ENCODE data around the gene ORM2. TPM values are rescaled to one million over a fixed set of nuclear protein-coding genes. Genes with fewer than 3 reads are reported as not detected.

The ORM2 gene
- total RNA-seq, 1 donor from 2014 or later: not detected

DNA sequence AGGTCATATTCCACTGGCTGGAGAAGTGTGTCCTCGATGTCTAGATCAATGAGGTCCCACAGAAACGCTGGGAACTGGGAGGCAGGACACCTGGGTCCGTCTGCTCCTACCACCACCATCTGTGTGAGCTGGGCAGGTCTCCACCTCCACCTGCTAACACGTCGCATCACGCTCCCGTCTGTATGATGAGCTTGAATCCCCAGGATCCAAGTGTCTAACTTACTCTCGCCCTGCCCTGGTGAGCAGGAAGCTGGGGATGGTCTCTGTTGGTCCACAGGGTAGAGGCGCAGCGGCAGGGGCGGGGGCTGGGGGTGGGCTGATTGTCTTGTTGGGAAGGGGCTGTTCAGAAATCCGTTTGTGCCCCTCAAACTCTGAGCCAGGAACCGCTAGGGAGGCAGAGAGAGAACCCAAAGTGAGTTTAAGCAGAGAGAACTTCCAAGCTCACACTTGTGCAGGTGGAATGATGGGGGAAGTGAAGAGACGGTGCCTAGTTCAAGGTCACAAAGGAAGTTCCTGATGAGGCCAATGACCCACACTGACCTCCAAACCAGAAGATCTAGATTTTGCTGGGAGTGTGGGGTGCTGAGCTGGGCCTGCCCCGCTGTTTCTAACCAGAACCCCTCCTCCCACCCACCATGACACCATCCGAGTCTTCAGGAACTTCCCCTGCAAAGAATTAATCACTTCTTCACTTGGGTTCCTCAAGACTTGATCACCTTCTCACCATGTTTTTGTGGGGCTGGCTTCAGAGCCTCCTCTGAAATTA, 21.1 kb downstream of the ORM2 start:
- DNase-seq (ENCODE audit: low spot score): no peak
- Histone ChIP-seq H4K20me1 (ENCODE audit: low read depth) (no peaks in the 10 kb centered on the region), H3K4me2 (no peak overlapping the region), H3K4me3 (no peak overlapping the region), H3F3A (ENCODE audit: low read depth) (no peaks in the 10 kb centered on the region), H3K4me1 (peaks cover 10% of the 10 kb centered on the region), H3K36me3 (no peaks in the 10 kb centered on the region), H3K9ac (no peak overlapping the region), H3K9me3 (ENCODE audit: low read depth) (no peaks in the 10 kb centered on the region), H3K27ac (no peak overlapping the region), H3K79me2 (ENCODE audit: low read depth) (no peaks in the 10 kb centered on the region), H2AFZ (replicated peaks) (no peak overlapping the region), H3K27me3 (no peaks in the 10 kb centered on the region)
- peaks cover 16% of the 10 kb centered on the region for H3K36me3 Mint-ChIP-seq
- H3K4me1 Mint-ChIP-seq: peaks cover 22% of the 10 kb centered on the region
- no peak overlapping the region for H3K4me3 Mint-ChIP-seq
- H3K9me3 Mint-ChIP-seq: no peaks in the 10 kb centered on the region
- H3K27ac Mint-ChIP-seq: no peak overlapping the region
- TF ChIP-seq EZH2phosphoT487 (IDR thresholded peaks at IDR 0.05) (no peak), EZH2 (IDR thresholded peaks at IDR 0.05) (no peak)
- TF ChIP-seq, protein P1, sequence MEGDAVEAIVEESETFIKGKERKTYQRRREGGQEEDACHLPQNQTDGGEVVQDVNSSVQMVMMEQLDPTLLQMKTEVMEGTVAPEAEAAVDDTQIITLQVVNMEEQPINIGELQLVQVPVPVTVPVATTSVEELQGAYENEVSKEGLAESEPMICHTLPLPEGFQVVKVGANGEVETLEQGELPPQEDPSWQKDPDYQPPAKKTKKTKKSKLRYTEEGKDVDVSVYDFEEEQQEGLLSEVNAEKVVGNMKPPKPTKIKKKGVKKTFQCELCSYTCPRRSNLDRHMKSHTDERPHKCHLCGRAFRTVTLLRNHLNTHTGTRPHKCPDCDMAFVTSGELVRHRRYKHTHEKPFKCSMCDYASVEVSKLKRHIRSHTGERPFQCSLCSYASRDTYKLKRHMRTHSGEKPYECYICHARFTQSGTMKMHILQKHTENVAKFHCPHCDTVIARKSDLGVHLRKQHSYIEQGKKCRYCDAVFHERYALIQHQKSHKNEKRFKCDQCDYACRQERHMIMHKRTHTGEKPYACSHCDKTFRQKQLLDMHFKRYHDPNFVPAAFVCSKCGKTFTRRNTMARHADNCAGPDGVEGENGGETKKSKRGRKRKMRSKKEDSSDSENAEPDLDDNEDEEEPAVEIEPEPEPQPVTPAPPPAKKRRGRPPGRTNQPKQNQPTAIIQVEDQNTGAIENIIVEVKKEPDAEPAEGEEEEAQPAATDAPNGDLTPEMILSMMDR (IDR thresholded peaks at IDR 0.05): no peak
- H3K27me3 Mint-ChIP-seq (ENCODE audit: insufficient read depth, low read depth): peaks cover 4% of the 10 kb centered on the region

DNA sequence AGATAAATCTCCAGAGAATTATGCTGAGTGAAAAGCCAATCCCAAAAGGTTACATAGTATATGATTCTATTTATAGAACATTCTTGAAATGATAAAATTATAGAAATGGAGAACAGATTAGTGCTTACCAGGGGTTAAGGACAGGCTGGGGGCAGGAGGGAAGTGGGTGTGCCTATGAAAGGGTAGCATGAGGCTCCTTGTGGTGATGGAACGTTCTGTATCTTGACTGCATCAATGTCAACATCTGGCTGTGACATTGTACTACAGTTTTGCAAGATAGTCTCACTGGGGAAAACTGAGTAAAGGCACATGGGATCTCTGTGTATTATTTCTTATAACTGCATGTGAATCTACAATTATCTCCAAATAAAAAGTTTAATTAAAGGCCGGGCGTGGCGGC, 22.3 kb downstream of the ORM2 start:
- Histone ChIP-seq H4K20me1 (ENCODE audit: low read depth) (no peaks in the 10 kb centered on the region), H3K36me3 (no peaks in the 10 kb centered on the region)

DNA sequence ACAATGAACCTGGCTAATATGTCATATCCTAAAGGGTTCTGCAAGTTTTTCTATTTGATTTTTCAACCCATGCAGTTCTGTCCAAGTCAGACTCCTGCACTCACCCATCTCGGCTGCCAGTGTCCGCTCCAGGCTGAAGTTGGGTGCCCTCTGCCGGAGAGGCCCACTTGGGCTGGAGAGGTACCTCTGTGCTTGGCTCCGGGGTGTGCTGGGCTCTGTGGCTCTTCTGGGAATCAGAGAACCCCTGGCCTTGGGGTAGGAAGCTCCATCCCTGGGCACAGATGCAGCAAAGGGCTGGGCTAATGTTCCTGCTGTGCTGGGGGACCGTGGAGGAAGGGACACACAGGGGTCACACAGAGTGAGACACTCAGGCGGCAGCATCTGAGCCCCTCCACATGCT, 26.2 kb downstream of the ORM2 start:
- H3K27ac Mint-ChIP-seq: no peak overlapping the region
- Histone ChIP-seq H3K36me3 (no peaks in the 10 kb centered on the region), H3K4me3 (no peak overlapping the region), H3K4me2 (no peak overlapping the region), H3K27me3 (no peaks in the 10 kb centered on the region), H3K4me1 (no peaks in the 10 kb centered on the region), H3K27ac (no peak overlapping the region), H3K9me3 (ENCODE audit: low read depth) (no peaks in the 10 kb centered on the region), H3K79me2 (ENCODE audit: low read depth) (no peaks in the 10 kb centered on the region), H2AFZ (replicated peaks) (no peak overlapping the region), H3K9ac (no peak overlapping the region), H3F3A (ENCODE audit: low read depth) (no peaks in the 10 kb centered on the region), H4K20me1 (ENCODE audit: low read depth) (no peaks in the 10 kb centered on the region)
- no peaks in the 10 kb centered on the region for H3K9me3 Mint-ChIP-seq
- peaks cover 21% of the 10 kb centered on the region for H3K36me3 Mint-ChIP-seq
- no peak for DNase-seq (ENCODE audit: low spot score)
- TF ChIP-seq EZH2 (IDR thresholded peaks at IDR 0.05) (no peak), EZH2phosphoT487 (IDR thresholded peaks at IDR 0.05) (no peak)
- TF ChIP-seq, protein P1 (IDR thresholded peaks at IDR 0.05): no peak
- peaks cover 7% of the 10 kb centered on the region for H3K27me3 Mint-ChIP-seq (ENCODE audit: insufficient read depth, low read depth)
- H3K4me1 Mint-ChIP-seq: no peaks in the 10 kb centered on the region
- H3K4me3 Mint-ChIP-seq: no peak overlapping the region

More for the DNA sequence above, 22.3 kb downstream of the ORM2 start:
- Histone ChIP-seq H2AFZ (replicated peaks) (no peak overlapping the region), H3K79me2 (ENCODE audit: low read depth) (no peaks in the 10 kb centered on the region), H3K4me2 (no peak overlapping the region), H3K4me3 (no peak overlapping the region), H3K9me3 (ENCODE audit: low read depth) (no peaks in the 10 kb centered on the region), H3K4me1 (peaks cover 10% of the 10 kb centered on the region), H3K27ac (no peak overlapping the region), H3K27me3 (no peaks in the 10 kb centered on the region), H3F3A (ENCODE audit: low read depth) (no peaks in the 10 kb centered on the region), H3K9ac (no peak overlapping the region)
- Mint-ChIP-seq H3K36me3 (peaks cover 15% of the 10 kb centered on the region), H3K27ac (no peak overlapping the region), H3K9me3 (no peaks in the 10 kb centered on the region), H3K27me3 (ENCODE audit: insufficient read depth, low read depth) (peaks cover 4% of the 10 kb centered on the region), H3K4me1 (peaks cover 22% of the 10 kb centered on the region), H3K4me3 (no peak overlapping the region)
- DNase-seq (ENCODE audit: low spot score): no peak
- TF ChIP-seq EZH2phosphoT487 (IDR thresholded peaks at IDR 0.05): no peak
- TF ChIP-seq, protein P1 (IDR thresholded peaks at IDR 0.05): no peak
- TF ChIP-seq EZH2 (IDR thresholded peaks at IDR 0.05): no peak

All from neural progenitor cell (in vitro differentiated cells).